GM12891 (cell line): Measurements from ENCODE around the gene NRXN3.
A peak's percentile ranks its signal among the peaks of the same experiment; 100 is the strongest.

Experiments used
- POLR2A ChIP-seq: IDR thresholded peaks from 2 replicates; pipeline ENCODE4 v1.6.1; 2011; ENCODE audit warnings: low read depth, low read length, control low read depth
- POLR2AphosphoS5 ChIP-seq: IDR thresholded peaks from 2 replicates; pipeline ENCODE4 v1.6.1; 2011; ENCODE audit warnings: low read depth, low read length, control low read depth
- POU2F2 ChIP-seq: IDR thresholded peaks from 2 replicates; pipeline ENCODE4 v1.6.1; 2011; ENCODE audit warnings: low read depth, mild to moderate bottlenecking, control low read depth, low read length, moderate library complexity
- SPI1 ChIP-seq: IDR thresholded peaks from 2 replicates; pipeline ENCODE4 v1.6.1; 2011; ENCODE audit warnings: low read depth, low read length, control low read depth
- TAF1 ChIP-seq: IDR thresholded peaks from 2 replicates; pipeline ENCODE4 v1.6.1; 2011; ENCODE audit warnings: low read depth, low read length, control low read depth

GRCh38 chr14:79530555-79530954 is 1360.4 kb downstream of the NRXN3 start:
- no peak for TF ChIP-seq POLR2AphosphoS5
- no peak for TF ChIP-seq TAF1
- peak; percentile 55 for TF ChIP-seq SPI1
- no peak for TF ChIP-seq POLR2A
- no peak for TF ChIP-seq POU2F2
